ENCODE results near the gene ADAM10. TPM values are rescaled to one million over a fixed set of nuclear protein-coding genes. Genes with fewer than 3 reads are reported as not detected.

The ADAM10 gene
- total RNA-seq, 4 donors from 2014 or later: 20.1 to 42.5 (median 33.4) TPM

- no peak for ATAC-seq
Observed at GRCh38 chr15:58643996-58644395, 105.5 kb downstream of the ADAM10 start.

GRCh38 chr15:58641660-58642059 lies 107.8 kb downstream of the ADAM10 start:
- in situ Hi-C loops (cut with MboI; ENCODE audit: low sequenced_read_pairs in 4 of 4): no loop called here

More at GRCh38 chr15:58643996-58644395, 105.5 kb downstream of the ADAM10 start:
- Histone ChIP-seq H3K9me3 (no peaks in the 10 kb centered on the region), H3K4me3 (no peak overlapping the region), H3K36me3 (peaks cover 0 to 17% of the 10 kb centered on the region in 2 donors), H3K4me1 (no peaks in the 10 kb centered on the region), H3K27ac (no peak overlapping the region), H3K27me3 (no peaks in the 10 kb centered on the region)
- in situ Hi-C loops (cut with MboI; ENCODE audit: low sequenced_read_pairs in 4 of 4) (no loop called here), intact Hi-C loops (cut with DNase I; ENCODE audit: low total_unique reads) (no loop called here)
- DNase-seq: no peak
- TF ChIP-seq CTCF (IDR thresholded peaks at IDR 0.05 in 4 of 5, conservative IDR thresholded peaks at IDR 0.05 in 1 of 5): no peak
- TF ChIP-seq POLR2A (IDR thresholded peaks at IDR 0.05): no peak

GRCh38 chr15:58639992-58640391 lies 109.5 kb downstream of the ADAM10 start:
- no peak overlapping the region for H3K4me3 ChIP-seq
- in situ Hi-C loops (cut with MboI; ENCODE audit: low sequenced_read_pairs in 4 of 4): no loop called here
- DNase-seq (no peak), ATAC-seq (no peak)
- H3K36me3 ChIP-seq: peaks cover 0 to 17% of the 10 kb centered on the region in 2 donors
- no peaks in the 10 kb centered on the region for H3K27me3 ChIP-seq
- intact Hi-C loops (cut with DNase I; ENCODE audit: low total_unique reads): no loop called here
- H3K4me1 ChIP-seq: no peaks in the 10 kb centered on the region
- no peak overlapping the region for H3K27ac ChIP-seq
- H3K9me3 ChIP-seq: no peaks in the 10 kb centered on the region
- no peak for TF ChIP-seq POLR2A (IDR thresholded peaks at IDR 0.05)
- TF ChIP-seq CTCF (IDR thresholded peaks at IDR 0.05 in 4 of 5, conservative IDR thresholded peaks at IDR 0.05 in 1 of 5): no peak

More at GRCh38 chr15:58641660-58642059, 107.8 kb downstream of the ADAM10 start:
- no peak for TF ChIP-seq POLR2A (IDR thresholded peaks at IDR 0.05)
- H3K4me1 ChIP-seq: no peaks in the 10 kb centered on the region
- H3K27me3 ChIP-seq: no peaks in the 10 kb centered on the region
- no peak for ATAC-seq
- no peak for DNase-seq
- peaks cover 0 to 17% of the 10 kb centered on the region in 2 donors for H3K36me3 ChIP-seq
- H3K27ac ChIP-seq: no peak overlapping the region
- no peaks in the 10 kb centered on the region for H3K9me3 ChIP-seq
- H3K4me3 ChIP-seq: no peak overlapping the region
- intact Hi-C loops (cut with DNase I; ENCODE audit: low total_unique reads): no loop called here

GRCh38 chr15:58639002-58639756 lies 110.3 kb downstream of the ADAM10 start:
- Histone ChIP-seq H3K27me3 (no peaks in the 10 kb centered on the region), H3K4me1 (no peaks in the 10 kb centered on the region), H3K4me3 (no peak overlapping the region), H3K9me3 (no peaks in the 10 kb centered on the region), H3K27ac (no peak overlapping the region), H3K36me3 (peaks cover 0 to 17% of the 10 kb centered on the region in 2 donors)
- TF ChIP-seq POLR2A (IDR thresholded peaks at IDR 0.05) (no peak), CTCF (IDR thresholded peaks at IDR 0.05 in 4 of 5, conservative IDR thresholded peaks at IDR 0.05 in 1 of 5) (no peak)
- ATAC-seq (no peak), DNase-seq (no peak)
- in situ Hi-C loops (cut with MboI; ENCODE audit: low sequenced_read_pairs in 4 of 4): no loop called here
- intact Hi-C loops (cut with DNase I; ENCODE audit: low total_unique reads): no loop called here

- intact Hi-C loops (cut with DNase I; ENCODE audit: low total_unique reads): no loop called here
- H3K27me3 ChIP-seq: no peaks in the 10 kb centered on the region
- ATAC-seq (no peak), DNase-seq (no peak)
- peak overlapping the region in 1 of 4 donors; percentile 5 for H3K27ac ChIP-seq
- H3K4me3 ChIP-seq: no peak overlapping the region
- TF ChIP-seq POLR2A (IDR thresholded peaks at IDR 0.05): no peak
- H3K9me3 ChIP-seq: no peaks in the 10 kb centered on the region
- in situ Hi-C loops (cut with MboI; ENCODE audit: low sequenced_read_pairs in 4 of 4): no loop called here
- H3K36me3 ChIP-seq: no peaks in the 10 kb centered on the region
- peaks cover 16 to 20% of the 10 kb centered on the region in 2 donors for H3K4me1 ChIP-seq
Observed at GRCh38 chr15:58632789-58633188, 116.7 kb downstream of the ADAM10 start.
